HS-27A (cell line): ENCODE data around the gene WFIKKN2.
"Not testable (repeated sequence)": the region's sequence is repeated elsewhere in the genome, so short reads cannot be mapped to it uniquely, and the experiment has no call there.

ENCODE experiments used
- DNase-seq: peaks from one replicate; pipeline ENCODE4 v3.0.0-alpha.2; 2012; ENCODE audit warnings: low read depth, missing footprints

WFIKKN2 gene

GRCh38 chr17:50835301-50836234 lies at the start of gene WFIKKN2:
WFIKKN2 (plus strand) TSS chr17:50835586; CDS start chr17:50835938, 352 bp downstream.
- DNase-seq, result no peak

GRCh38 chr17:50785946-50786570 lies 49.3 kb upstream of the WFIKKN2 start:
- DNase-seq, result no peak

- DNase-seq, result no peak
These were observed 48.3 kb upstream of the WFIKKN2 start for GRCh38 chr17:50787106-50787505.

GRCh38 chr17:50790618-50791017 lies 44.8 kb upstream of the WFIKKN2 start:
- no peak for DNase-seq

GRCh38 chr17:50792132-50792531 lies 43.3 kb upstream of the WFIKKN2 start:
- no peak for DNase-seq

- no peak for DNase-seq
These were observed 42.4 kb upstream of the WFIKKN2 start for GRCh38 chr17:50793007-50793406.

GRCh38 chr17:50794361-50794760 lies 41.0 kb upstream of the WFIKKN2 start:
- DNase-seq, result no peak

- DNase-seq, result no peak
These were observed 38.1 kb upstream of the WFIKKN2 start for GRCh38 chr17:50797135-50797810.

GRCh38 chr17:50798424-50799288 lies 36.7 kb upstream of the WFIKKN2 start:
- no peak for DNase-seq

- no peak for DNase-seq
These were observed 35.8 kb upstream of the WFIKKN2 start for GRCh38 chr17:50799582-50799981.

GRCh38 chr17:50800196-50800700 lies 35.1 kb upstream of the WFIKKN2 start:
- no peak for DNase-seq

- no peak for DNase-seq
These were observed 32.5 kb upstream of the WFIKKN2 start for GRCh38 chr17:50802609-50803571.

GRCh38 chr17:50803676-50804075 lies 31.7 kb upstream of the WFIKKN2 start:
- no peak for DNase-seq

- DNase-seq, result not testable (repeated sequence)
These were observed 30.5 kb upstream of the WFIKKN2 start for GRCh38 chr17:50804749-50805475.

- DNase-seq, result no peak
These were observed 29.9 kb upstream of the WFIKKN2 start for GRCh38 chr17:50805486-50805885.

- DNase-seq, result no peak
These were observed 29.2 kb upstream of the WFIKKN2 start for GRCh38 chr17:50806141-50806643.

- DNase-seq, result no peak
These were observed 28.4 kb upstream of the WFIKKN2 start for GRCh38 chr17:50807009-50807408.

GRCh38 chr17:50807675-50808074 lies 27.7 kb upstream of the WFIKKN2 start:
- DNase-seq, result no peak

GRCh38 chr17:50808413-50808812 lies 27.0 kb upstream of the WFIKKN2 start:
- no peak for DNase-seq
